ENCODE data around the gene RBM42. TPM values are rescaled to one million over a fixed set of nuclear protein-coding genes. Genes with fewer than 3 reads are reported as not detected.

RBM42 gene
- polyA plus RNA-seq, 2 of the 4 experiments (the other 2 are of a cell fraction) = 80.4 to 128 TPM

GRCh38 chr19:35671818-35672217, 43.0 kb downstream of the RBM42 start:
- no peak for ATAC-seq
- Histone ChIP-seq H3K9me3 (no peaks in the 10 kb centered on the region), H3K4me3 (no peak overlapping the region), H3K4me1 (no peaks in the 10 kb centered on the region), H3K4me2 (no peak overlapping the region), H3K27ac (no peak overlapping the region)
- ChIA-PET POLR2A (no interaction called here), CTCF (interaction anchor here (0.6 to 3.5 kb wide), 13 partner anchors 9 to 434 kb away, joined by 3 to 13 read pairs (median 3); no protein-coding TSS in a partner anchor)
- no peak for DNase-seq (ENCODE audit: low read depth in 1 of 2, low spot score in 1 of 2)
- peak; percentile 73 for FAIRE-seq
- WGBS (ENCODE audit: missing lambda C conversion rate) = 32% methylated on average over 3 of the region's 3 CpGs
- TF ChIP-seq CBX8 (IDR thresholded peaks at IDR 0.05) = no peak
- TF ChIP-seq MAZ (IDR thresholded peaks at IDR 0.05; ENCODE audit: borderline replicate concordance, low read depth, low read length) = no peak
- TF ChIP-seq CEBPB (IDR thresholded peaks at IDR 0.05) = peak; percentile 56 to 57; a peak in 3 of 4 replicates
- TF ChIP-seq HES2 (IDR thresholded peaks at IDR 0.05) = no peak
- no peak for TF ChIP-seq EHMT2 (IDR thresholded peaks at IDR 0.05; ENCODE audit: low read depth)

GRCh38 chr19:35673121-35673804, 44.4 kb downstream of the RBM42 start:
- peak overlapping the region; percentile 79 for H3K4me2 ChIP-seq
- ATAC-seq = peak; percentile 94 to 97
- FAIRE-seq = peak; percentile 43
- WGBS (ENCODE audit: missing lambda C conversion rate) = 2% methylated on average over 39 of the region's 39 CpGs
- TF ChIP-seq EHF (CRISPR knock-in tag; IDR thresholded peaks at IDR 0.05) (no peak), ELK1 (IDR thresholded peaks at IDR 0.05; ENCODE audit: low read depth, low read length) (no peak), BHLHE40 (IDR thresholded peaks at IDR 0.05; ENCODE audit: low read depth, low read length) (no peak), MYC (IDR thresholded peaks at IDR 0.05; ENCODE audit: borderline replicate concordance, low read length) (0 out of 2 replicates have a peak, but pooled peaks have one; percentile 34), GATA3 (IDR thresholded peaks at IDR 0.05; ENCODE audit: borderline replicate concordance) (no peak), HOXB5 (CRISPR knock-in tag; IDR thresholded peaks at IDR 0.05) (no peak), CHD4 (IDR thresholded peaks at IDR 0.05; ENCODE audit: borderline replicate concordance) (0 out of 2 replicates have a peak, but pooled peaks have one; percentile 18), HOXB13 (CRISPR knock-in tag; IDR thresholded peaks at IDR 0.05; ENCODE audit: low read depth) (no peak), PBX3 (IDR thresholded peaks at IDR 0.05) (no peak), FOSL2 (IDR thresholded peaks at IDR 0.05) (no peak), FOSL2 (CRISPR knock-in tag; IDR thresholded peaks at IDR 0.05) (no peak), SREBF2 (IDR thresholded peaks at IDR 0.05) (no peak), HOXA7 (CRISPR knock-in tag; IDR thresholded peaks at IDR 0.05) (no peak), MAX (IDR thresholded peaks at IDR 0.05) (peak; percentile 76), ZSCAN20 (CRISPR knock-in tag; IDR thresholded peaks at IDR 0.05) (no peak), USF2 (IDR thresholded peaks at IDR 0.05) (no peak), HMGXB4 (CRISPR knock-in tag; IDR thresholded peaks at IDR 0.05; ENCODE audit: borderline replicate concordance) (no peak), E2F6 (IDR thresholded peaks at IDR 0.05; ENCODE audit: borderline replicate concordance, low read depth) (no peak), ZC3H11A (IDR thresholded peaks at IDR 0.05) (no peak), ATOH8 (CRISPR knock-in tag; IDR thresholded peaks at IDR 0.05; ENCODE audit: low read depth) (no peak), RARB (CRISPR knock-in tag; IDR thresholded peaks at IDR 0.05) (no peak), PHF8 (IDR thresholded peaks at IDR 0.05; ENCODE audit: borderline replicate concordance, low read depth) (no peak; the same call in 1 of the 2 replicates), NR3C1 (IDR thresholded peaks at IDR 0.05) (no peak), RAD21 (conservative IDR thresholded peaks at IDR 0.05 in 1 of 2, IDR thresholded peaks at IDR 0.05 in 1 of 2) (no peak), JUN (IDR thresholded peaks at IDR 0.05) (no peak)
- POLR2A ChIA-PET = interaction anchor here (0.9 to 1.5 kb wide), 6 partner anchors 9 to 61 kb away, joined by 3 to 15 read pairs (median 6); partner anchors contain the start of genes COX6B1 and HAUS5
- H3K4me3 ChIP-seq = peak overlapping the region; percentile 47
- DNase-seq (ENCODE audit: low read depth in 1 of 2, low spot score in 1 of 2) = peak; percentile 85 to 99
- H3K9me3 ChIP-seq = no peaks in the 10 kb centered on the region
- H3K27ac ChIP-seq = peak overlapping the region; percentile 42 to 77
- CTCF ChIA-PET = interaction anchor here (0.6 to 3.5 kb wide), 19 partner anchors 9 to 320 kb away, joined by 3 to 17 read pairs (median 5); partner anchors contain the start of genes PSENEN and U2AF1L4
- no peaks in the 10 kb centered on the region for H3K4me1 ChIP-seq

Measured in A549 (cell line).